Measurements from ENCODE around the gene NELL1.
"Not testable (repeated sequence)": the region's sequence is repeated elsewhere in the genome, so short reads cannot be mapped to it uniquely, and the experiment has no call there.

Gene NELL1

DNA sequence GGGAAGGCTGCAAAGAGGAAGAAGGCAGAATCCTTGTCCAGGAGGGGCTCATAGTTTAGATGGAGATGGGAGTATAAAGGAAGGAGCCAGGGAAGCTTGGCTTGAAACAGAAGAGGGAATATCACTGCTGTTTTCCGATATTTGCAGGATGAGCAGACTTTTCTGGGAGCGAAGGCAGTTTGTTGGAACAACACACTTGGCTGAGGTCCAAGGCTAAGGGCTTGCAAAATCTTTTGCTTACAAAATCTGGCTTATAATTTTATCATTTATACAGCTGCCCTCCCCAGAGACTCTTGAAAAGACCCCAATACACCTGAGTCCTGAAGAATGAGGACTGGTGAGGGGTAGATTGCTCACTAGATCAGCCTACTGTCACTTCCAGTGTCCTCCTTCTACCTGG is 174.8 kb downstream of the NELL1 start:
- FAIRE-seq: no peak
- DNase-seq (ENCODE audit: insufficient read length, low spot score): no peak
- TF ChIP-seq PAX5 (IDR thresholded peaks at IDR 0.05; ENCODE audit: insufficient read depth, low read length, severe bottlenecking): no peak
- TF ChIP-seq POU2F2 (IDR thresholded peaks at IDR 0.05; ENCODE audit: low read depth, low read length): no peak
- TF ChIP-seq POLR2AphosphoS5 (IDR thresholded peaks at IDR 0.05; ENCODE audit: low read depth, low read length): no peak
- no peak for TF ChIP-seq POLR2A (IDR thresholded peaks at IDR 0.05; ENCODE audit: low read depth, low read length)
- no peak for TF ChIP-seq TAF1 (IDR thresholded peaks at IDR 0.05; ENCODE audit: low read depth, low read length)
- no peak for TF ChIP-seq SPI1 (IDR thresholded peaks at IDR 0.05; ENCODE audit: low read depth, low read length)

DNA sequence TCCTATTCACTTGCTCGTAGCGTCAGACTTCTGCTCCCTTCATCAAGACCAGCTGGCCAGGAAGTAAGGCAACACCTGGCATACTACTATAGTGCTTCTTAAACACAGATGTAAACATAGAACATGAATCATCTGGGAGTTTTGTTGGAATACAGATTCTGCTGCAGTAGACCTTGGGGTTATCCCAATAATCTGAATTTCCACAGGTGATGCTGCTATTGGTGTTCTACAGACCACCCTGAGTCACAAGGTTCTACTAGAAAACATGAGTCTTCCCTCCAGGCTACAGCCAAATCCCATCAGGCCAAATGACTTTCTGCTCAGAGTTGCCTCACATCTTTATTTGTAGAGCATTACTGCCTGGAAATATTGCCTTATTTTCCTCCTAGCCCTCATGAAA is 175.2 kb downstream of the NELL1 start:
- DNase-seq (ENCODE audit: insufficient read length, low spot score) (no peak), FAIRE-seq (no peak)
- no peak for TF ChIP-seq POLR2A (IDR thresholded peaks at IDR 0.05; ENCODE audit: low read depth, low read length)
- no peak for TF ChIP-seq POU2F2 (IDR thresholded peaks at IDR 0.05; ENCODE audit: low read depth, low read length)
- TF ChIP-seq TAF1 (IDR thresholded peaks at IDR 0.05; ENCODE audit: low read depth, low read length): no peak
- no peak for TF ChIP-seq SPI1 (IDR thresholded peaks at IDR 0.05; ENCODE audit: low read depth, low read length)

DNA sequence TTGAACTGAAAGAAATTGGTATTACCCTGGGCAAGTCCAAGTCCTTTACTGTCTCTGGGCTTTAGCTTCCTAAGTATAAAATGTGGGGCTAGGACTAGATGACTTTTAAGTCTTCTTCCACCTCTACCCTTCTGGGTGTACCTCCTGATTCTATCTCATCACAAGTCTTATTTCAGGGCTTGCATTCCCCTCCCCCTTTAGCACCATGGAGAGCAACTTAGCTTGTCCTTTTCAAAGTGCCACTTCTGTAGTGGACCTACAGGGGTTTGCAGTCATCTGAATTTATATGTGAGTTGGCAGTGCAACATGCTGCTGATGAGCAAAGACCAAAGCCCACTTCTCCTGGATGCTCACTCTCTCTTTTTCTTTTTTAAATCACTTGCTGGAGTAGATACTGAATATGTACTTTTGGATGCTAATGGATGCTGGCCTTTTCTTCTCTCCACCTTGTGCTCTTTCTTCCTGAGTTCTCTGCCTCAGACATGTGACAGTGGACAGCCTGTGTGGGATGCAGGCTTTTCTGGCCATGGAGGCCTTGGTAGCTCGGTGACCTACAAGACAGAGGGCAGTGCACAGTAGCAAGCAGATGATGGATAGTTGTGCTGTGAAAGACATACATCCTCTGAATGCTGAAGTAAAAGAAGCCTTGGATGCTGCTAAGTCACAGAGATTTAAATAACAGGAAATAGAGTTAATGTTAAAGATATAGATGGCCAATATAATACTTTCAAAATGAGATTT is 185.0 kb downstream of the NELL1 start:
- TF ChIP-seq POLR2AphosphoS5 (IDR thresholded peaks at IDR 0.05; ENCODE audit: low read depth, low read length) (no peak), PAX5 (IDR thresholded peaks at IDR 0.05; ENCODE audit: insufficient read depth, low read length, severe bottlenecking) (no peak), SPI1 (IDR thresholded peaks at IDR 0.05; ENCODE audit: low read depth, low read length) (no peak), POLR2A (IDR thresholded peaks at IDR 0.05; ENCODE audit: low read depth, low read length) (no peak), POU2F2 (IDR thresholded peaks at IDR 0.05; ENCODE audit: low read depth, low read length) (no peak), TAF1 (IDR thresholded peaks at IDR 0.05; ENCODE audit: low read depth, low read length) (no peak)
- FAIRE-seq (no peak), DNase-seq (ENCODE audit: insufficient read length, low spot score) (no peak)

DNA sequence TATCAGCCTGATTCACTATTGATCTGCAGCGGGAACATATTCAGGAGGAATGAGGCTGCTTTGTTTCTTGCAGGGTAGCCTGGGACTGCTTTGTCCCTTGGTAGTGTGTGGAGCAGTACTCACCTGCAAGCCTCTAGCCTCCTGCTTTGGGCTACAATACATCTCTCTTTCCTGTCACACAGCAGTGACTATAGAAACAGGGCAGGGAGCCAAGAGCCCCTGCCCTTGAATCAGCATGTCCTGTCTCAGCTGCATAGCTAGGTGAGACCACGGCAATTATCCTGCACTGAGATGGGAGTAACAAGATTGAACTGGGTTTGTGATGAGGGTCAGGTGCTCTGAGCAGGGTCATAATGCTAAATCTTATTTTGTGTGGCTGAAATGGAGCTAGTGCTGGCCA is 191.9 kb downstream of the NELL1 start:
- TF ChIP-seq POU2F2 (IDR thresholded peaks at IDR 0.05; ENCODE audit: low read depth, low read length) (no peak), TAF1 (IDR thresholded peaks at IDR 0.05; ENCODE audit: low read depth, low read length) (no peak), SPI1 (IDR thresholded peaks at IDR 0.05; ENCODE audit: low read depth, low read length) (no peak), POLR2A (IDR thresholded peaks at IDR 0.05; ENCODE audit: low read depth, low read length) (no peak), PAX5 (IDR thresholded peaks at IDR 0.05; ENCODE audit: insufficient read depth, low read length, severe bottlenecking) (no peak), POLR2AphosphoS5 (IDR thresholded peaks at IDR 0.05; ENCODE audit: low read depth, low read length) (no peak)
- FAIRE-seq (no peak), DNase-seq (ENCODE audit: insufficient read length, low spot score) (no peak)

DNA sequence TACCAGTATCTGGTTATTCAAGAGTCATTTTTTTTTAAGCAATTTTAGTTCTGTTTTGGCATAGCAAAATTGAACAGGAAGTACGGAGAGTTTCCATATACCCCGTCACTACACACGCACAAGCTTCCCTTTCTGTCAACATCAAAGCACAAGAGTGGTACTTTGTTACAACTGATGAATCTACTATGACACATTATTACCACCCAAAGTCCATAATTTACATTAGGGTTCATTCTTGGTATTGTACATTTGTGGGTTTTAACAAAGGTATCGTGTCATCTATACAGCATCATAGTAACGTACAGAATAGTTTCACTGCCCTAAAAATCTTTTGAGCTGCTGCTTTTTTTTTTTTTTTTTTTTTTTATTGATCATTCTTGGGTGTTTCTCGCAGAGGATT is 192.9 kb downstream of the NELL1 start:
- FAIRE-seq; DNase-seq (ENCODE audit: insufficient read length, low spot score): not testable (repeated sequence)

DNA sequence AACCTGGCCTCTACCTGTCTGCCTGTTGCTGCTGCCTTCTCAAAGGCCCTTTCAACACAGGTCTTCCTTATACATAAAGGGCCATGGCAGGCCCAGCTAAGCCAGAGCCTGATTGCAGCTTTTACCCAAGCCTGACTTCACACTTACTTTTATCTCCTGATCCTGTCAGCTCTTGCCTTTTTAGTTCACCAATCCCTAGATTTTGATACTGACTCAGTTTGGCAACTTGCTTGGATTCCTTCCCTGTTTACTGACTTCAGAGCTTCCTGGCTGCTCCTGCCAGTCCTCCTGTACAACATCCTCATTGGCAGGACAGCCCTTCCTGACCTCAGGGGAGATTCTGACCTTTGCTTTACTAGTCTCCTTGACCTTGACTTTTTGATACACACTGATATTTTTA is 195.2 kb downstream of the NELL1 start:
- DNase-seq (ENCODE audit: insufficient read length, low spot score): no peak
- TF ChIP-seq POU2F2 (IDR thresholded peaks at IDR 0.05; ENCODE audit: low read depth, low read length): no peak
- FAIRE-seq: no peak

DNA sequence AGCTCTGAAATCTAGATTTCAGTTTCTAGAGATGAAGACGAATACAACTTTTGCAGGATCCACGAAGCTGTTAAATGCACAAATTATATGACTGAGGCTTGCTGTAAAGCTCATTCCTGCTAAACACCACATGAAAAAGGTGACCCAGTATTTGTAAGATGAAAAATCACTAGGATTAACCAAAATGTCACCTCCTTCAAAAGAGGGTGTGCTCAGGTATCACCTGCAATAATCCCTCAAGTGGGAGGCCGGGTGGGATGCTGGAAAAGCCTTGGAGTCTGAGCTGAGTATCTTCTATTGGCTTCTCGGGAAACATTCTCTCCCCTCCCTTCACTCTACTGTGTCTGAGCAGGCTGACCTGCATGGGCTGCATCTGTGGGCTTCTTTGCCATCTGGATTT is 195.8 kb downstream of the NELL1 start:
- TF ChIP-seq PAX5 (IDR thresholded peaks at IDR 0.05; ENCODE audit: insufficient read depth, low read length, severe bottlenecking) (no peak), SPI1 (IDR thresholded peaks at IDR 0.05; ENCODE audit: low read depth, low read length) (no peak), POU2F2 (IDR thresholded peaks at IDR 0.05; ENCODE audit: low read depth, low read length) (no peak), POLR2A (IDR thresholded peaks at IDR 0.05; ENCODE audit: low read depth, low read length) (no peak), TAF1 (IDR thresholded peaks at IDR 0.05; ENCODE audit: low read depth, low read length) (no peak), POLR2AphosphoS5 (IDR thresholded peaks at IDR 0.05; ENCODE audit: low read depth, low read length) (no peak)
- no peak for FAIRE-seq
- DNase-seq (ENCODE audit: insufficient read length, low spot score): no peak

DNA sequence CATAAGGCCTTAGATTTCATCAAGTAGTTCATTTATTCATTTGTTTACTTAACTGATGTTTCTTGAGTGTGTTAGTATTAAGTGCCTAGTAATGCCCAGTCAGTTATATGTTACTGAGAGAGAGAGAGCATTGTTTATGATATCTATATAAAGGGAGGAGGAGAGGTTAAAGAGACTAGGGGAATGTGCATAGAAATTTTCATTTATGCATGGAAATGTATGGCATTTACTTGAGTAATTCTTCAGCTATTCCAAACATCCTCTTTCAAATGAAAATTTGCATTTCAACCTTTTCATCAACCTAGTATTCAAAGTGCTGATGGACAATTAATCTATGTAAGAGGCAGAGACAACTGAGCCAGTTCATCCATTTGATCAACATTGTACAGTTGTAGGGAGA is 199.7 kb downstream of the NELL1 start:
- TF ChIP-seq TAF1 (IDR thresholded peaks at IDR 0.05; ENCODE audit: low read depth, low read length) (no peak), SPI1 (IDR thresholded peaks at IDR 0.05; ENCODE audit: low read depth, low read length) (no peak), PAX5 (IDR thresholded peaks at IDR 0.05; ENCODE audit: insufficient read depth, low read length, severe bottlenecking) (no peak), POLR2A (IDR thresholded peaks at IDR 0.05; ENCODE audit: low read depth, low read length) (no peak), POLR2AphosphoS5 (IDR thresholded peaks at IDR 0.05; ENCODE audit: low read depth, low read length) (no peak), POU2F2 (IDR thresholded peaks at IDR 0.05; ENCODE audit: low read depth, low read length) (no peak)
- FAIRE-seq: no peak
- no peak for DNase-seq (ENCODE audit: insufficient read length, low spot score)

DNA sequence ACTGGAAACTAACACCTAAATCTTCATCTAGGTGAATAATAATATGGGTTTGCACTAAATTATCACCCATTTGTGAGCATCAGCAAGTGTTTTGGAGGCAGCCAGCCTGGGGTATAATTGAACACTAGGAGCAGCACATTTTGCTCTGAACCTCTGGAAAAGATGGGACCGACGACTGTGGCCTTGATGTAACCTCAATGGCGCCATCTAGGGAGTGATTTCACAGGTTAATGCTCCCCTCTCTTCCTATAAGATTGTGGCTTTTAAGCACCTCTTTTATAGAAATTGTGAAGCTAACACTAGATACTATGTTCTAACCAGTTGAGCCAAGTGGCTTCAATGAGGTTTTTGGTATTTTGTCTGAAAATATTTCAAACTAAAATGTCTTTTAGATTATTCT is 203.7 kb downstream of the NELL1 start:
- no peak for FAIRE-seq
- no peak for TF ChIP-seq POLR2A (IDR thresholded peaks at IDR 0.05; ENCODE audit: low read depth, low read length)
- no peak for TF ChIP-seq PAX5 (IDR thresholded peaks at IDR 0.05; ENCODE audit: insufficient read depth, low read length, severe bottlenecking)
- no peak for TF ChIP-seq POLR2AphosphoS5 (IDR thresholded peaks at IDR 0.05; ENCODE audit: low read depth, low read length)
- TF ChIP-seq POU2F2 (IDR thresholded peaks at IDR 0.05; ENCODE audit: low read depth, low read length): no peak
- TF ChIP-seq SPI1 (IDR thresholded peaks at IDR 0.05; ENCODE audit: low read depth, low read length): no peak
- no peak for DNase-seq (ENCODE audit: insufficient read length, low spot score)

DNA sequence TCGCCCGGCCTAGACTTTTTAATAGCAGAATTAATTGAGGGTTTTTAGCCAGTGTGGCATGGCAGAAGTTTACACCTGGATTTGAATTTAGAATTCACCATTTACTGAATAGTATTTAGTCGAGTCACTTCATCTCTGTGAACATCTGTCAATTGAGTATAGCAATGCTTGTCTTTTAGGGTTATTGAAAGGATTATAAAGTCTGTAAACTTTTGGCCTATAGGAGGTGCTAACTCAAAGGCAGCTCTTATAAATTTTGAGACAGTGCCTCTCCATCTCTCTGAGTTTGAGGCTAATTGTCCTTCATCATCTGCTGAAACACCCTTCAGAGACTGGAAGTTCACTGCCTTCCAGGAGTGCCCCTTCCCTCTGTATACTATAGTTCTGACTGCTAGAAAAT is 205.0 kb downstream of the NELL1 start:
- TF ChIP-seq TAF1 (IDR thresholded peaks at IDR 0.05; ENCODE audit: low read depth, low read length): no peak
- no peak for FAIRE-seq
- no peak for DNase-seq (ENCODE audit: insufficient read length, low spot score)

DNA sequence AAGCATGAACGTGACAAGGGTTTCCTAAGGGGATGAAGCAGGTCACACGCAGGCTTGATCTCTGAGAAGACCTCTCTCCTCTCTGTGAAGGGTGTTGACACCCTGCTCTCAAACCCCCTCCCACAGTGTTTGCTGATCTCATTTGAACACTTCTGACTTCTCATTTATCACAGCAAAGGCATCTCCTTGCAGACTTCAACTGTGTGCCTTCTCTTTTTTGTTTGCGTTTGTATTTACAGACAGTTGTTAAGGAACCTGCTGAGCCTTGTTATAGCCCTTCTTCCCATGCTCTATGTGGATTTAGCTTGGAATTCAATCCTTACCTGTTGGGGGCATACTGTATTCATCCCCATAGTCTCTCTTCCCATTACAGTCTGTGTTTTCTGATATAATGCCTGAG is 206.5 kb downstream of the NELL1 start:
- TF ChIP-seq SPI1 (IDR thresholded peaks at IDR 0.05; ENCODE audit: low read depth, low read length) (no peak), POLR2A (IDR thresholded peaks at IDR 0.05; ENCODE audit: low read depth, low read length) (no peak), PAX5 (IDR thresholded peaks at IDR 0.05; ENCODE audit: insufficient read depth, low read length, severe bottlenecking) (no peak), POU2F2 (IDR thresholded peaks at IDR 0.05; ENCODE audit: low read depth, low read length) (no peak), TAF1 (IDR thresholded peaks at IDR 0.05; ENCODE audit: low read depth, low read length) (no peak), POLR2AphosphoS5 (IDR thresholded peaks at IDR 0.05; ENCODE audit: low read depth, low read length) (no peak)
- FAIRE-seq: no peak
- DNase-seq (ENCODE audit: insufficient read length, low spot score): no peak
